ENCODE results near the gene LRRC14B. TPM values are rescaled to one million over a fixed set of nuclear protein-coding genes. Genes with fewer than 3 reads are reported as not detected.

LRRC14B gene
- total RNA-seq, 1 donor from 2014 or later, result not detected

GRCh38 chr5:189486-189885, 1.8 kb upstream of the LRRC14B start:
- H3K4me1 Mint-ChIP-seq (ENCODE audit: low read depth, unreplicated experiment), result peaks cover 2% of the 10 kb centered on the region
- Histone ChIP-seq H3K4me2 (ENCODE audit: low read length) (no peak overlapping the region), H3K4me3 (ENCODE audit: insufficient read depth, low read depth, low read length) (no peak overlapping the region), H4K20me1 (ENCODE audit: insufficient read depth, low read length) (peaks cover 3% of the 10 kb centered on the region), H3K27ac (ENCODE audit: low read depth, low read length) (no peak overlapping the region), H3K9ac (ENCODE audit: low read length) (no peak overlapping the region), H2AFZ (ENCODE audit: low read depth, low read length) (no peak overlapping the region), H3K4me1 (ENCODE audit: insufficient read depth, low read length) (peaks cover 11% of the 10 kb centered on the region), H3K36me3 (ENCODE audit: insufficient read depth, low read length) (no peaks in the 10 kb centered on the region), H3K79me2 (ENCODE audit: insufficient read depth, low read length) (no peaks in the 10 kb centered on the region), H3K27me3 (ENCODE audit: insufficient read depth, low read length) (peaks cover 9% of the 10 kb centered on the region), H3K9me3 (ENCODE audit: insufficient read depth, low read depth, low read length) (no peaks in the 10 kb centered on the region)
- TF ChIP-seq EZH2 (IDR thresholded peaks at IDR 0.05; ENCODE audit: insufficient read depth, low read length) (peak; percentile 2), CTCF (IDR thresholded peaks at IDR 0.05; ENCODE audit: insufficient read depth, low read depth, low read length) (no peak)
- DNase-seq (ENCODE audit: low read depth) (no peak), FAIRE-seq (no peak)
- H3K27ac Mint-ChIP-seq (ENCODE audit: unreplicated experiment), result no peak overlapping the region
- no peak overlapping the region for H3K4me3 Mint-ChIP-seq (ENCODE audit: unreplicated experiment)
- H3K9me3 Mint-ChIP-seq (ENCODE audit: unreplicated experiment), result no peaks in the 10 kb centered on the region
- peaks cover 14% of the 10 kb centered on the region for H3K27me3 Mint-ChIP-seq (ENCODE audit: low read depth, unreplicated experiment)
- peaks cover 5% of the 10 kb centered on the region for H3K36me3 Mint-ChIP-seq (ENCODE audit: low read depth, unreplicated experiment)

GRCh38 chr5:189976-190365, 1.3 kb upstream of the LRRC14B start:
- H2AFZ ChIP-seq (ENCODE audit: low read depth, low read length), result no peak overlapping the region
- H3K4me2 ChIP-seq (ENCODE audit: low read length), result no peak overlapping the region
- H3K4me3 ChIP-seq (ENCODE audit: insufficient read depth, low read depth, low read length), result no peak overlapping the region
- Mint-ChIP-seq H3K27ac (ENCODE audit: unreplicated experiment) (no peak overlapping the region), H3K9me3 (ENCODE audit: unreplicated experiment) (no peaks in the 10 kb centered on the region), H3K36me3 (ENCODE audit: low read depth, unreplicated experiment) (peaks cover 5% of the 10 kb centered on the region), H3K4me1 (ENCODE audit: low read depth, unreplicated experiment) (peaks cover 2% of the 10 kb centered on the region), H3K4me3 (ENCODE audit: unreplicated experiment) (no peak overlapping the region), H3K27me3 (ENCODE audit: low read depth, unreplicated experiment) (peaks cover 14% of the 10 kb centered on the region)
- TF ChIP-seq EZH2 (IDR thresholded peaks at IDR 0.05; ENCODE audit: insufficient read depth, low read length) (no peak), CTCF (IDR thresholded peaks at IDR 0.05; ENCODE audit: insufficient read depth, low read depth, low read length) (no peak)
- peaks cover 9% of the 10 kb centered on the region for H3K27me3 ChIP-seq (ENCODE audit: insufficient read depth, low read length)
- H3K79me2 ChIP-seq (ENCODE audit: insufficient read depth, low read length), result no peaks in the 10 kb centered on the region
- no peak overlapping the region for H3K27ac ChIP-seq (ENCODE audit: low read depth, low read length)
- no peaks in the 10 kb centered on the region for H3K9me3 ChIP-seq (ENCODE audit: insufficient read depth, low read depth, low read length)
- no peak overlapping the region for H3K9ac ChIP-seq (ENCODE audit: low read length)
- no peak for FAIRE-seq
- no peak for DNase-seq (ENCODE audit: low read depth)
- peaks cover 11% of the 10 kb centered on the region for H3K4me1 ChIP-seq (ENCODE audit: insufficient read depth, low read length)
- H3K36me3 ChIP-seq (ENCODE audit: insufficient read depth, low read length), result no peaks in the 10 kb centered on the region
- H4K20me1 ChIP-seq (ENCODE audit: insufficient read depth, low read length), result peaks cover 3% of the 10 kb centered on the region

- Mint-ChIP-seq H3K9me3 (ENCODE audit: unreplicated experiment) (no peaks in the 10 kb centered on the region), H3K27me3 (ENCODE audit: low read depth, unreplicated experiment) (peaks cover 16% of the 10 kb centered on the region), H3K36me3 (ENCODE audit: low read depth, unreplicated experiment) (peaks cover 5% of the 10 kb centered on the region), H3K4me3 (ENCODE audit: unreplicated experiment) (no peak overlapping the region), H3K4me1 (ENCODE audit: low read depth, unreplicated experiment) (peaks cover 5% of the 10 kb centered on the region), H3K27ac (ENCODE audit: unreplicated experiment) (no peak overlapping the region)
- no peak for FAIRE-seq
- H3K4me1 ChIP-seq (ENCODE audit: insufficient read depth, low read length), result peaks cover 11% of the 10 kb centered on the region
- H4K20me1 ChIP-seq (ENCODE audit: insufficient read depth, low read length), result peaks cover 3% of the 10 kb centered on the region
- no peak overlapping the region for H3K9ac ChIP-seq (ENCODE audit: low read length)
- no peak overlapping the region for H2AFZ ChIP-seq (ENCODE audit: low read depth, low read length)
- H3K4me2 ChIP-seq (ENCODE audit: low read length), result no peak overlapping the region
- no peak for DNase-seq (ENCODE audit: low read depth)
- H3K4me3 ChIP-seq (ENCODE audit: insufficient read depth, low read depth, low read length), result no peak overlapping the region
- H3K9me3 ChIP-seq (ENCODE audit: insufficient read depth, low read depth, low read length), result no peaks in the 10 kb centered on the region
- TF ChIP-seq CTCF (IDR thresholded peaks at IDR 0.05; ENCODE audit: insufficient read depth, low read depth, low read length) (no peak), EZH2 (IDR thresholded peaks at IDR 0.05; ENCODE audit: insufficient read depth, low read length) (no peak)
- no peaks in the 10 kb centered on the region for H3K79me2 ChIP-seq (ENCODE audit: insufficient read depth, low read length)
- no peaks in the 10 kb centered on the region for H3K36me3 ChIP-seq (ENCODE audit: insufficient read depth, low read length)
- H3K27me3 ChIP-seq (ENCODE audit: insufficient read depth, low read length), result peaks cover 9% of the 10 kb centered on the region
- no peak overlapping the region for H3K27ac ChIP-seq (ENCODE audit: low read depth, low read length)
Observed at GRCh38 chr5:190366-191035, 794 bp upstream of the LRRC14B start.
